Neuronal stem cell (in vitro differentiated cells): ENCODE measurements around the gene GPR33.

ENCODE experiments used
- DNase-seq: peaks from one replicate; pipeline ENCODE4 v3.0.0-alpha.2; 2013; ENCODE audit warnings: low spot score
- H2AFZ ChIP-seq: one replicate; pipeline ENCODE4 v1.6.1; 2013; ENCODE audit warnings: mild to moderate bottlenecking, low read length, inconsistent platforms
- H2AK5ac ChIP-seq: 2 replicates; pipeline ENCODE4 v1.6.1; 2013; ENCODE audit warnings: low read depth, mild to moderate bottlenecking, inconsistent platforms, low read length, moderate library complexity, mixed read lengths
- H2BK120ac ChIP-seq: 2 replicates; pipeline ENCODE4 v1.6.1; 2013; ENCODE audit warnings: low read depth, mild to moderate bottlenecking, inconsistent platforms, low read length, moderate library complexity, mixed read lengths
- H2BK12ac ChIP-seq: one replicate; pipeline ENCODE4 v1.6.1; 2013; ENCODE audit warnings: low read length, inconsistent platforms
- H2BK15ac ChIP-seq: 2 replicates; pipeline ENCODE4 v1.6.1; 2013; ENCODE audit warnings: mild to moderate bottlenecking, low read length, inconsistent platforms, mixed read lengths
- H2BK5ac ChIP-seq: one replicate; pipeline ENCODE4 v1.6.1; 2013; ENCODE audit warnings: inconsistent platforms, mild to moderate bottlenecking, low read length, moderate library complexity
- H3K14ac ChIP-seq: one replicate; pipeline ENCODE4 v1.6.1; 2013; ENCODE audit warnings: low read length, inconsistent platforms
- H3K18ac ChIP-seq: 2 replicates; pipeline ENCODE4 v1.6.1; 2013; ENCODE audit warnings: low read length, inconsistent platforms
- H3K23ac ChIP-seq: 2 replicates; pipeline ENCODE4 v1.6.1; 2013; ENCODE audit warnings: low read depth, mild to moderate bottlenecking, mixed read lengths, low read length, inconsistent platforms; ENCODE audit not compliant: poor library complexity
- H3K27ac ChIP-seq: replicated peaks from 3 replicates; pipeline ENCODE4 v1.5.1; 2013; ENCODE audit warnings: low read length, inconsistent platforms
- H3K27me3 ChIP-seq, 3 experiments: 2 replicates each; pipeline ENCODE4 v1.6.1; 2013; ENCODE audit warnings: low read length in 3 of 3, mild to moderate bottlenecking in 2 of 3, inconsistent platforms in 1 of 3, low read depth in 1 of 3, mixed read lengths in 1 of 3, moderate library complexity in 1 of 3; ENCODE audit not compliant: control insufficient read depth in 3 of 3, insufficient read depth in 3 of 3
- H3K36me3 ChIP-seq, 2 donors: replicated peaks in 1 of 2; 2 replicates each; pipeline ENCODE4 v1.6.1; 2013; ENCODE audit warnings: low read length in 2 of 2; ENCODE audit not compliant: control insufficient read depth in 2 of 2, insufficient read depth in 2 of 2
- H3K4ac ChIP-seq: 2 replicates; pipeline ENCODE4 v1.6.1; 2013; ENCODE audit warnings: inconsistent platforms, mild to moderate bottlenecking, low read length, moderate library complexity
- H3K4me1 ChIP-seq, 2 donors: 1 replicate in 1 of 2; 2 replicates in 1 of 2; pipeline ENCODE4 v1.6.1; 2013; ENCODE audit warnings: low read length in 2 of 2, low read depth in 1 of 2; ENCODE audit not compliant: control insufficient read depth in 2 of 2, insufficient read depth in 1 of 2
- H3K4me2 ChIP-seq: one replicate; pipeline ENCODE4 v1.6.1; 2013; ENCODE audit warnings: mild to moderate bottlenecking, low read length, inconsistent platforms; ENCODE audit not compliant: insufficient read depth, poor library complexity, severe bottlenecking
- H3K4me3 ChIP-seq, 2 donors: 2 replicates each; pipeline ENCODE4 v1.5.1; 2013; ENCODE audit warnings: low read length in 2 of 2, mild to moderate bottlenecking in 2 of 2, inconsistent platforms in 1 of 2, moderate library complexity in 1 of 2
- H3K79me1 ChIP-seq: one replicate; pipeline ENCODE4 v1.6.1; 2013; ENCODE audit warnings: low read depth, mild to moderate bottlenecking, inconsistent platforms, low read length, moderate library complexity
- H3K9ac ChIP-seq: one replicate; pipeline ENCODE4 v1.6.1; 2013; ENCODE audit warnings: mild to moderate bottlenecking, low read depth, low read length, inconsistent platforms; ENCODE audit not compliant: poor library complexity
- H3K9me3 ChIP-seq, 2 donors: replicated peaks in 1 of 2; 2 replicates each; pipeline versions ENCODE3 to v1.6.1; 2013; ENCODE audit warnings: low read length in 2 of 2, mild to moderate bottlenecking in 2 of 2, inconsistent platforms in 1 of 2, low read depth in 1 of 2, mixed read lengths in 1 of 2, moderate library complexity in 1 of 2; ENCODE audit not compliant: control insufficient read depth in 2 of 2, insufficient read depth in 1 of 2
- H4K8ac ChIP-seq: one replicate; pipeline ENCODE4 v1.6.1; 2013; ENCODE audit warnings: low read depth, mild to moderate bottlenecking, inconsistent platforms, low read length, moderate library complexity
- H4K91ac ChIP-seq: one replicate; pipeline ENCODE4 v1.6.1; 2013; ENCODE audit warnings: low read length, low read depth, mild to moderate bottlenecking, inconsistent platforms; ENCODE audit not compliant: poor library complexity
- WGBS, 2 donors: extraction: QIAGEN DNeasy Blood & Tissue Kit; methylation state at CpG; one replicate each; pipeline ENCODE4 v1.1.7; 2013; ENCODE audit warnings: missing lambda C conversion rate in 2 of 2, mixed read lengths in 1 of 2; ENCODE audit not compliant: insufficient read length in 2 of 2, insufficient replicate concordance in 1 of 2; ENCODE audit errors: extremely low coverage in 2 of 2; 5-methylcytosine and 5-hydroxymethylcytosine counted together

The GPR33 gene

GRCh38 chr14:31489691-31490090 is 1.9 kb upstream of the GPR33 start:
- DNase-seq = no peak
- Histone ChIP-seq H3K4ac (no peak overlapping the region), H3K4me1 (no peaks in the 10 kb centered on the region), H4K8ac (no peak overlapping the region), H2BK12ac (no peak overlapping the region), H4K91ac (no peak overlapping the region), H2BK15ac (no peak overlapping the region), H3K18ac (no peak overlapping the region), H3K23ac (no peak overlapping the region), H3K36me3 (no peaks in the 10 kb centered on the region), H2AK5ac (no peak overlapping the region), H2BK120ac (no peak overlapping the region), H3K9me3 (no peaks in the 10 kb centered on the region), H3K14ac (no peak overlapping the region), H3K4me2 (no peak overlapping the region), H3K4me3 (no peak overlapping the region), H3K9ac (no peak overlapping the region), H3K27me3 (peaks cover 0 to 14% (median 0%) of the 10 kb centered on the region in 3 experiments), H2AFZ (no peak overlapping the region), H2BK5ac (no peak overlapping the region), H3K27ac (no peak overlapping the region), H3K79me1 (no peaks in the 10 kb centered on the region)

DNA sequence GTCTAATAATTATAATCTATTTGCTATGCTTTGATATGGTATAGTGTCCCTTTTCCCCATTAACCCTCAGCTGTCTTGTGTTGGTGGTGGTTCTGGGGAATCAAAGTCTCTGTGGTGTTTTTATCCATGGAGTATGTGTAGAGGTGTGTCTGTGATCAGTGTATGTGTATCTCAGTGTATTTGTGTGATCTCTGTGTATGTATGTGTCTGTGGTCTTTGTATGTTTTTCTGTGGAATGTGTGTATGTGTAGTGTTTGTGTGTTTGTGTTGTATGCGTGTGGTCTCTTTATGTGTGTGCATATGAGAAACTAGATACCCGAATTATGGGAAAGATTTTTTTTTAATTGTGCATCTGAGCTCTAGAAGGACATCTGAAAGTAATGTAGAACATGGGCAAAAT is 1.1 kb downstream of the GPR33 start:
- Histone ChIP-seq H2BK12ac (no peak overlapping the region), H2AK5ac (no peak overlapping the region), H3K4me3 (no peak overlapping the region), H2BK120ac (no peak overlapping the region), H2BK5ac (no peak overlapping the region), H3K27ac (no peak overlapping the region), H3K36me3 (no peaks in the 10 kb centered on the region), H3K27me3 (peaks cover 0 to 14% (median 0%) of the 10 kb centered on the region in 3 experiments), H3K23ac (no peak overlapping the region), H3K18ac (no peak overlapping the region), H3K9ac (no peak overlapping the region), H4K8ac (no peak overlapping the region), H2AFZ (no peak overlapping the region), H4K91ac (no peak overlapping the region), H3K79me1 (no peaks in the 10 kb centered on the region), H3K14ac (no peak overlapping the region), H3K4me2 (no peak overlapping the region), H3K9me3 (no peaks in the 10 kb centered on the region), H2BK15ac (no peak overlapping the region), H3K4ac (no peak overlapping the region), H3K4me1 (no peaks in the 10 kb centered on the region)
- no peak for DNase-seq
- WGBS, 2 donors = 100% methylated on average over 1 of the region's 2 CpGs; no CpG with 5 or more reads in 1 of the 2 donors

DNA sequence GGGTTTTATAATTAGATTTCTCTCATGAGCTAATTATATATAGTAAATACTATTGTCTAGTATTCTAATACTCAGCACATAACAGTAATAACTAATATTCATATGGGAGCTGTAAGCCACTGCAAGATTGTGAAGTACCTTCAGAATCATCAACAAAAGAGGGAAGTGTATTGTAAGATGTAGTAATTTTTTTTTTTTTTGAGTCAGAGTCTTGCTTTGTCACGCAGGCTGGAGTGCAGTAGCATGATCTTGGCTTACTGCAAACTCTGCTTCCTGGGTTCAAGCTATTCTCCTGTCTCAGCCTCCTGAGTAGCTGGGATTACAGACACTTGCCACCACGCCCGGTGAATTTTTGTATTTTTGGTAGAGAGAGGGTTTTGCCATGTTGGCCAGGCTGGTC is 3.1 kb downstream of the GPR33 start:
- no CpG with 5 or more reads among the region's 3 CpGs for WGBS, 2 donors
- Histone ChIP-seq H4K91ac (no peak overlapping the region), H3K9ac (no peak overlapping the region), H2BK120ac (no peak overlapping the region), H2BK15ac (no peak overlapping the region), H2BK12ac (no peak overlapping the region), H3K4ac (no peak overlapping the region), H3K14ac (no peak overlapping the region), H3K27ac (no peak overlapping the region), H3K4me2 (no peak overlapping the region), H3K4me3 (no peak overlapping the region), H3K23ac (no peak overlapping the region), H3K18ac (no peak overlapping the region), H3K9me3 (no peaks in the 10 kb centered on the region), H4K8ac (no peak overlapping the region), H3K79me1 (no peaks in the 10 kb centered on the region), H2AK5ac (no peak overlapping the region), H3K27me3 (peaks cover 0 to 8% (median 0%) of the 10 kb centered on the region in 3 experiments), H2BK5ac (no peak overlapping the region), H3K4me1 (no peaks in the 10 kb centered on the region), H3K36me3 (no peaks in the 10 kb centered on the region), H2AFZ (no peak overlapping the region)
- DNase-seq = no peak

DNA sequence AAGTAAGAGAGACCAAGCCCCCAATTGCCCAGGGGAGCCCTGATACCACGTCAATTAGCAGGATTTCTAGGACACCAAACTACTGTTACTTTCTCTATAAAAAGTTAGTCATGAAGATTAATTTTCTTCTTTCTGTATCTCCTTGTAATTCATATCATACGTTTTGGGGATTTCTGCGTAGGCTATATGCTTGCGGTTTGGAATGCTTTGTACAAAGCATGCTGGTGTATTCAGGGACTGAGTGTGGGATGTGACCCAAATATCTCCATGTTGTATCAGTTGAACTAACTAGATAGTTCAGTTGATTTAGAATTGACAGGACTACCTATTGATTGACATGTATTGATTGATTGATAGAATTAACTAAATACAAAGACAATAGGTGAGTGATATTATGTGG is 7.7 kb downstream of the GPR33 start:
- Histone ChIP-seq H2AFZ (no peak overlapping the region), H4K91ac (no peak overlapping the region), H3K36me3 (no peaks in the 10 kb centered on the region), H3K27ac (no peak overlapping the region), H3K27me3 (no peaks in the 10 kb centered on the region), H3K4ac (no peak overlapping the region), H2BK5ac (no peak overlapping the region), H3K4me2 (no peak overlapping the region), H2AK5ac (no peak overlapping the region), H3K18ac (no peak overlapping the region), H3K79me1 (no peaks in the 10 kb centered on the region), H4K8ac (no peak overlapping the region), H2BK120ac (no peak overlapping the region), H2BK15ac (no peak overlapping the region), H3K4me1 (no peaks in the 10 kb centered on the region), H3K9me3 (no peaks in the 10 kb centered on the region), H3K4me3 (no peak overlapping the region), H2BK12ac (no peak overlapping the region), H3K14ac (no peak overlapping the region), H3K9ac (no peak overlapping the region), H3K23ac (no peak overlapping the region)
- DNase-seq = no peak
- no CpG with 5 or more reads among the region's 4 CpGs for WGBS, 2 donors
